Endothelial cell of umbilical vein (primary cell): ENCODE data around the gene PDE3A.

Source experiments
- MAX ChIP-seq: IDR thresholded peaks from 2 replicates; pipeline ENCODE4 v1.6.1; 2011; ENCODE audit not compliant: insufficient read depth, insufficient read length
- TF ChIP-seq, protein P1 (sequence below), 2 donors: IDR thresholded peaks; 1 replicate in 1 of 2; 2 replicates in 1 of 2; pipeline ENCODE4 v1.5.1; 2011; ENCODE audit warnings: low read length in 2 of 2, mild to moderate bottlenecking in 2 of 2, moderate library complexity in 2 of 2, control low read depth in 1 of 2, inconsistent platforms in 1 of 2, low read depth in 1 of 2; ENCODE audit not compliant: insufficient read depth in 1 of 2; ENCODE audit errors: extremely low read depth in 1 of 2

GRCh38 chr12:20360407-20360806, 7.9 kb upstream of the PDE3A start:
- TF ChIP-seq, protein P1, sequence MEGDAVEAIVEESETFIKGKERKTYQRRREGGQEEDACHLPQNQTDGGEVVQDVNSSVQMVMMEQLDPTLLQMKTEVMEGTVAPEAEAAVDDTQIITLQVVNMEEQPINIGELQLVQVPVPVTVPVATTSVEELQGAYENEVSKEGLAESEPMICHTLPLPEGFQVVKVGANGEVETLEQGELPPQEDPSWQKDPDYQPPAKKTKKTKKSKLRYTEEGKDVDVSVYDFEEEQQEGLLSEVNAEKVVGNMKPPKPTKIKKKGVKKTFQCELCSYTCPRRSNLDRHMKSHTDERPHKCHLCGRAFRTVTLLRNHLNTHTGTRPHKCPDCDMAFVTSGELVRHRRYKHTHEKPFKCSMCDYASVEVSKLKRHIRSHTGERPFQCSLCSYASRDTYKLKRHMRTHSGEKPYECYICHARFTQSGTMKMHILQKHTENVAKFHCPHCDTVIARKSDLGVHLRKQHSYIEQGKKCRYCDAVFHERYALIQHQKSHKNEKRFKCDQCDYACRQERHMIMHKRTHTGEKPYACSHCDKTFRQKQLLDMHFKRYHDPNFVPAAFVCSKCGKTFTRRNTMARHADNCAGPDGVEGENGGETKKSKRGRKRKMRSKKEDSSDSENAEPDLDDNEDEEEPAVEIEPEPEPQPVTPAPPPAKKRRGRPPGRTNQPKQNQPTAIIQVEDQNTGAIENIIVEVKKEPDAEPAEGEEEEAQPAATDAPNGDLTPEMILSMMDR (IDR thresholded peaks at IDR 0.05; ENCODE audit: extremely low read depth in 1 of 2, insufficient read depth in 1 of 2, low read depth in 1 of 2, low read length in 2 of 2), result no peak
- no peak for TF ChIP-seq MAX
